Activated T-cell treated with anti-CD3 and anti-CD28 coated beads, Interleukin-2, amount 50 U/mL, for 24 hours (primary cell): ENCODE data around the gene TSPAN33.

Experiments
- DNase-seq: peaks from one replicate; pipeline ENCODE4 v3.0.0-alpha.2; 2020
- H3K27ac Mint-ChIP-seq: 2 replicates; pipeline ENCODE4 v1.8.0; 2020; ENCODE audit warnings: mild to moderate bottlenecking, mixed read lengths
- H3K27me3 Mint-ChIP-seq: 2 replicates; pipeline ENCODE4 v1.8.0; 2020; ENCODE audit warnings: mixed read lengths
- H3K36me3 Mint-ChIP-seq: 2 replicates; pipeline ENCODE4 v1.8.0; 2020; ENCODE audit warnings: low read depth, mixed read lengths
- H3K4me1 Mint-ChIP-seq: 2 replicates; pipeline ENCODE4 v1.8.0; 2020; ENCODE audit warnings: low read depth, mixed read lengths
- H3K4me3 Mint-ChIP-seq: 2 replicates; pipeline ENCODE4 v1.8.0; 2020; ENCODE audit warnings: mild to moderate bottlenecking, moderate library complexity, mixed read lengths
- H3K9me3 Mint-ChIP-seq: 2 replicates; pipeline ENCODE4 v1.8.0; 2020; ENCODE audit warnings: mixed read lengths

TSPAN33 gene

DNA sequence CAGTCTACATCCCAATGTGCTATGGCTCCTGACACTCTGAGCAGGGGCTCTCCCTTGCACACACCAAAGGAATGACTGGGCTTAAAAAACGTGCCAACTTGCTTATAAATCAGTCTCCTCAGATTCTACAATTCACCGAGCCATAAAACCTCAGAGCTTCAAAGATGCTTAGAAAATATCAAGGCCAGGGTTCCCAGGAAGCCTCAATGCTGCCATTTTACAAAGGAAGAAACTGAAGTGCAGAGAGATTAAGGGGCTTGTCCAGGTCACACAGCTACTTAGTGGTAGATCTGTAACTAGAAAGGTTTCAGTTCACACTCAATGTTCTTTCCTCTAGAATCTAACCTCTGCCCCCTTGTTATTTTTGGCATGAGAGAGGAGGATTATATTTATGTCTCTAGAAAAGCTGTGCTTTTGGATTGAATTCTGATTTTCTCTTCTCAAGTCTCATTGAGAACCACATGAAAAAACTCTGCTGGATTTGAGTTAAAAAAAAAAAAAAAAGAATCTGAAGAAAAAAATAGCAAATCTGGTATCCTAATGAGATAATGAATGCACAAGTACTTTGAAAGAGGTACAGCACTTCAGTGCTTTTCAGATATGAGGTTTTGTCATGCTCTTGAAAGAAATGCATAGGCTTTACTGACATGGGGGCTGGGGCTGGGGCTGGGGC is 22.3 kb upstream of the TSPAN33 start:
- Mint-ChIP-seq H3K27ac (peak overlapping the region; percentile 79), H3K4me1 (peaks cover 24% of the 10 kb centered on the region), H3K4me3 (peak overlapping the region; percentile 25)

GRCh38 chr7:129122751-129123509 is 21.6 kb upstream of the TSPAN33 start:
- H3K27me3 Mint-ChIP-seq: peaks cover 8% of the 10 kb centered on the region
- DNase-seq: no peak
- peaks cover 14% of the 10 kb centered on the region for H3K9me3 Mint-ChIP-seq
- peaks cover 5% of the 10 kb centered on the region for H3K36me3 Mint-ChIP-seq
- H3K4me1 Mint-ChIP-seq: peaks cover 24% of the 10 kb centered on the region
- peak overlapping the region; percentile 25 for H3K4me3 Mint-ChIP-seq
- H3K27ac Mint-ChIP-seq: peak overlapping the region; percentile 79

More for the DNA sequence above, 22.3 kb upstream of the TSPAN33 start:
- peaks cover 8% of the 10 kb centered on the region for H3K27me3 Mint-ChIP-seq
- H3K9me3 Mint-ChIP-seq: peaks cover 14% of the 10 kb centered on the region
- H3K36me3 Mint-ChIP-seq: peaks cover 5% of the 10 kb centered on the region
- no peak for DNase-seq

- Mint-ChIP-seq H3K36me3 (peaks cover 5% of the 10 kb centered on the region), H3K4me1 (peaks cover 24% of the 10 kb centered on the region), H3K4me3 (no peak overlapping the region), H3K27me3 (peaks cover 8% of the 10 kb centered on the region), H3K9me3 (peaks cover 14% of the 10 kb centered on the region), H3K27ac (peak overlapping the region; percentile 79)
- DNase-seq: no peak
Observed at GRCh38 chr7:129123510-129123857, 21.0 kb upstream of the TSPAN33 start.

DNA sequence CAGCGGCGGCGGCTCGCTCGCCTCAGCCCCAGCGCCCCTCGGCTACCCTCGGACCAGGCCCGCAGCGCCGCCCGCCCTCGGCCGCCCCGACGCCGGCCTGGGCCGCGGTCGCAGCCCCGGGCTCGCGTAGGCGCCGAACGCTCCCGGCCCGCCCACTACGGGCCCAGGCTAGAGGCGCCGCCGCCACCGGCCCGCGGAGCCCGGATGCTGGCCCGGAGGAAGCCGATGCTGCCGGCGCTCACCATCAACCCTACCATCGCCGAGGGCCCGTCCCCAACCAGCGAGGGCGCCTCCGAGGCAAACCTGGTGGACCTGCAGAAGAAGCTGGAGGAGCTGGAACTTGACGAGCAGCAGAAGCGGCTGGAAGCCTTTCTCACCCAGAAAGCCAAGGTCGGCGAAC is 18.2 kb upstream of the TSPAN33 start:
- no peak overlapping the region for H3K4me3 Mint-ChIP-seq
- H3K4me1 Mint-ChIP-seq: peaks cover 24% of the 10 kb centered on the region
- H3K27me3 Mint-ChIP-seq: peaks cover 6% of the 10 kb centered on the region
- H3K9me3 Mint-ChIP-seq: peaks cover 8% of the 10 kb centered on the region
- H3K27ac Mint-ChIP-seq: no peak overlapping the region
- no peak for DNase-seq
- peaks cover 5% of the 10 kb centered on the region for H3K36me3 Mint-ChIP-seq

DNA sequence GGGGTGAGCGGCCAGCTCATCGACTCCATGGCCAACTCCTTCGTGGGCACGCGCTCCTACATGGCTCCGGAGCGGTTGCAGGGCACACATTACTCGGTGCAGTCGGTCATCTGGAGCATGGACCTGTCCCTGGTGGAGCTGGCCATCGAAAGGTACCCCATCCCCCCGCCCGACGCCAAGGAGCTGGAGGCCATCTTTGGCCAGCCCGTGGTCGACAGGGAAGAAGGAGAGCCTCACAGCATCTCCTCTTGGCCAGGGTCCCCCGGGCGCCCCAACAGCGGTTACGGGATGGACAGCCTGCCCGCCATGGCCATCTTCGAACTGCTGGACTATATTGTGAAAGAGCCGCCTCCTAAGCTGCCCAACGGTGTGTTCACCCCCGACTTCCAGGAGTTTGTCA is 17.4 kb upstream of the TSPAN33 start:
- Mint-ChIP-seq H3K27me3 (peaks cover 6% of the 10 kb centered on the region), H3K36me3 (peaks cover 1% of the 10 kb centered on the region), H3K27ac (no peak overlapping the region), H3K9me3 (peaks cover under 1% of the 10 kb centered on the region), H3K4me1 (peaks cover 16% of the 10 kb centered on the region), H3K4me3 (no peak overlapping the region)
- no peak for DNase-seq

DNA sequence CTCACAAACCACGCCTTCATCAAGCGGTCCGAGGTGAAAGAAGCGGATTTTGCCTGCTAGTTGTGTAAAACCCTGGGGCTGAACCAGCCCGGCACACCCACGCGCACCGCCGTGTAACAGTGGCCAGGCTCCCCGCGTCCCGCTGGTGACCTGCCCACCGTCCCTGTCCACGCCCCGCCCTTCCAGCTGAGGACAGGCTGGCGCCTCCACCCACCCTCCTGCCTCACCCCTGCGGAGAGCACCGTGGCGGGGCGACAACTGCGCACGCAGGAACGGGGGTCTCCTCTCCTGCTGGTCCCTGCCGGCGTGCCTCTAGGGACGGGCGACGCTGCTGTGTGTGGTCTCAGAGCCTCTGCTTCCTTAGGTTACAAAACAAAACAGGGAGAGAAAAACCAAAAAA is 16.9 kb upstream of the TSPAN33 start:
- Mint-ChIP-seq H3K27me3 (peaks cover 6% of the 10 kb centered on the region), H3K27ac (no peak overlapping the region), H3K9me3 (no peaks in the 10 kb centered on the region), H3K36me3 (no peaks in the 10 kb centered on the region), H3K4me3 (no peak overlapping the region), H3K4me1 (peaks cover 11% of the 10 kb centered on the region)
- DNase-seq: no peak

GRCh38 chr7:129134356-129134987 is 10.0 kb upstream of the TSPAN33 start:
- Mint-ChIP-seq H3K4me3 (no peak overlapping the region), H3K36me3 (no peaks in the 10 kb centered on the region), H3K27me3 (no peaks in the 10 kb centered on the region), H3K9me3 (no peaks in the 10 kb centered on the region), H3K4me1 (peaks cover 22% of the 10 kb centered on the region), H3K27ac (no peak overlapping the region)
- no peak for DNase-seq

- no peak for DNase-seq
- no peaks in the 10 kb centered on the region for H3K27me3 Mint-ChIP-seq
- peak overlapping the region; percentile 64 for H3K27ac Mint-ChIP-seq
- H3K4me3 Mint-ChIP-seq: no peak overlapping the region
- no peaks in the 10 kb centered on the region for H3K36me3 Mint-ChIP-seq
- peaks cover 22% of the 10 kb centered on the region for H3K4me1 Mint-ChIP-seq
- no peaks in the 10 kb centered on the region for H3K9me3 Mint-ChIP-seq
Observed at GRCh38 chr7:129136887-129137642, 7.4 kb upstream of the TSPAN33 start.

GRCh38 chr7:129143724-129144094 is 798 bp upstream of the TSPAN33 start:
- Mint-ChIP-seq H3K9me3 (no peaks in the 10 kb centered on the region), H3K4me1 (peaks cover 18% of the 10 kb centered on the region), H3K36me3 (no peaks in the 10 kb centered on the region), H3K27me3 (peaks cover 25% of the 10 kb centered on the region), H3K27ac (no peak overlapping the region), H3K4me3 (peak overlapping the region; percentile 84)
- DNase-seq: no peak

DNA sequence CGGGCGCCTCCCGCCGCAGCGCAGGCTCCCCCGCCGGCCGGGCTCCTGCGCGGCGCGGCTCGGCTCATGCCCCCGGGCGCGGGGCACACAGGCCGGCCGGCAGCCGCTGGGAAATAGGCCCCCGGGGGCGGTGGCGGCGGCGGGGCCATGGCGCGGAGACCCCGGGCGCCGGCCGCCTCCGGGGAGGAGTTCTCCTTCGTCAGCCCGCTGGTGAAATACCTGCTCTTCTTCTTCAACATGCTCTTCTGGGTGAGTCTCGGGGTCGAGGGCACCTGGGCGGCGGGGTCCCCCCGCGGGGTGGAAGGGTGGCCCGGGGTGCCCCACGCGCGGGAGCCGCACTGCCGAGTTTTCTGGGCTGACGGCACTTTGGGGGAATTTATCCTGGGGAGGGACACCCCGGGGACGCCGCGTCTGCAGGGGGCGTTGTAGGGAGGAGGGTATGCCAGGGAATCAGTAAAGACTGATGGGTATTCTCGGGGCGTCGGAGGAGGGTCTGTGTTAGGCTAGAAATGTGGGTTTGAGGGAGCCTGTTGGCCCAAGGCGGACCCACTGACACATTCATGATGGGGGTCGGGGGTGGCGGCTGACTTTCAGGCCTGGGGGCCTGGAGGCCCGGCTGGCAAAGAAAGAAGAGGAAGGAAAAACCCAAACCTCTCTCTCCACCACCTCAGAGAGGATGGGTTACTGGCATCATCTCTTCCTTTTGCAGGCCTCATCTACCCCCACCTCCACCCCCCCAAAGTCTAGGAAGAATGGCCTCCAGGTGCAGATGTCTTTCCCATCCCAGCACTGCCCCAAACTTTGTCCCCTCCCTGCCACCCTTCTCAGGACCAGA is 544 bp downstream of the TSPAN33 start:
- peak; percentile 51 for DNase-seq
- Mint-ChIP-seq H3K4me3 (peak overlapping the region; percentile 75), H3K27ac (no peak overlapping the region), H3K36me3 (no peaks in the 10 kb centered on the region), H3K9me3 (no peaks in the 10 kb centered on the region), H3K27me3 (peaks cover 25% of the 10 kb centered on the region), H3K4me1 (peaks cover 18% of the 10 kb centered on the region)

- no peak overlapping the region for H3K27ac Mint-ChIP-seq
- peaks cover 18% of the 10 kb centered on the region for H3K4me1 Mint-ChIP-seq
- H3K27me3 Mint-ChIP-seq: peaks cover 25% of the 10 kb centered on the region
- no peaks in the 10 kb centered on the region for H3K36me3 Mint-ChIP-seq
- H3K4me3 Mint-ChIP-seq: peak overlapping the region; percentile 75
- no peak for DNase-seq
- H3K9me3 Mint-ChIP-seq: no peaks in the 10 kb centered on the region
Observed at GRCh38 chr7:129146237-129146979, 1.9 kb downstream of the TSPAN33 start.

- Mint-ChIP-seq H3K27me3 (peaks cover 25% of the 10 kb centered on the region), H3K27ac (no peak overlapping the region), H3K36me3 (no peaks in the 10 kb centered on the region), H3K4me3 (no peak overlapping the region), H3K4me1 (peaks cover 18% of the 10 kb centered on the region), H3K9me3 (no peaks in the 10 kb centered on the region)
- DNase-seq: no peak
Observed at GRCh38 chr7:129147731-129148130, 3.2 kb downstream of the TSPAN33 start.

DNA sequence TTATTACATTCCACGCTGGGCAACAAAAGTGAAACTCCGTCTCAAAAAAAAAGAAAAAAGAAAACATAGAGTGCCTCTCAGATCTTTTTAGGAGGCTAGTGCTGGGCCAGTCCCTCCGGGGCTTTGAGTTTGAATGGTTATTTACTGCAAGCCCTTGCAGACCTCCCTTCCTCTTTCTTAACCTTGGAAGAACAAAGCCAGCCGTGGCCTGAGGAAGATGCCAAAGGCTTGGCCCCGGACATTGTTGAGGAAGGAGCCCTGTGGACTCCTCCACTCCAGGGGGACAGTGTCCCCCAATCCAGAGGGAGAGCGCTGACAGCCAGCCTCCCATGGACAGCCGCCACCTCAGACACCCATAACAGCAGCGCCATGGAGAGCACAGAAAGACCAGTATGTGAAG is 5.0 kb downstream of the TSPAN33 start:
- Mint-ChIP-seq H3K9me3 (no peaks in the 10 kb centered on the region), H3K27ac (no peak overlapping the region), H3K27me3 (peaks cover 9% of the 10 kb centered on the region), H3K4me3 (no peak overlapping the region), H3K36me3 (no peaks in the 10 kb centered on the region), H3K4me1 (peaks cover 9% of the 10 kb centered on the region)
- DNase-seq: no peak
